NCI-H146 (cell line): ENCODE data around the gene EPS8L2.

Experiments
- DNase-seq: peaks from one replicate; lab custom pipeline; 2025; lab: John Stamatoyannopoulos, UW

The EPS8L2 gene

GRCh38 chr11:704781-705645 lies 1.0 kb upstream of the EPS8L2 start:
- DNase-seq = no peak

GRCh38 chr11:706439-706956 lies 467 bp downstream of the EPS8L2 start:
- DNase-seq = no peak

- DNase-seq = no peak
These were observed 1.2 kb downstream of the EPS8L2 start for GRCh38 chr11:706957-707816.

GRCh38 chr11:707817-708420 lies 1.9 kb downstream of the EPS8L2 start:
- no peak for DNase-seq

GRCh38 chr11:708511-708910 lies 2.5 kb downstream of the EPS8L2 start:
- no peak for DNase-seq

- peak; percentile 28 for DNase-seq
These were observed 3.3 kb downstream of the EPS8L2 start for GRCh38 chr11:709109-709997.

- DNase-seq = no peak
These were observed 8.4 kb downstream of the EPS8L2 start for GRCh38 chr11:714436-714835.

- DNase-seq = peak; percentile 35
These were observed 13.4 kb downstream of the EPS8L2 start for GRCh38 chr11:719214-720016.

GRCh38 chr11:720017-720641 lies 14.1 kb downstream of the EPS8L2 start:
- no peak for DNase-seq

- peak; percentile 63 for DNase-seq
These were observed 14.7 kb downstream of the EPS8L2 start for GRCh38 chr11:720642-721246.

- peak; percentile 79 for DNase-seq
These were observed 15.3 kb downstream of the EPS8L2 start for GRCh38 chr11:721247-721740.

GRCh38 chr11:721741-722345 lies 15.8 kb downstream of the EPS8L2 start:
- DNase-seq = peak; percentile 82

- no peak for DNase-seq
These were observed 16.3 kb downstream of the EPS8L2 start for GRCh38 chr11:722346-722811.

- DNase-seq = peak; percentile 54
These were observed 17.3 kb downstream of the EPS8L2 start for GRCh38 chr11:723120-723883.

GRCh38 chr11:724049-724777 lies 18.2 kb downstream of the EPS8L2 start:
- no peak for DNase-seq

GRCh38 chr11:724778-725386 lies 18.9 kb downstream of the EPS8L2 start:
- DNase-seq = no peak
